ENCODE measurements around the gene EFNA5. TPM values are rescaled to one million over a fixed set of nuclear protein-coding genes. Genes with fewer than 3 reads are reported as not detected.

The EFNA5 gene
- total RNA-seq, 2 experiments from 2014 or later: not detected

DNA sequence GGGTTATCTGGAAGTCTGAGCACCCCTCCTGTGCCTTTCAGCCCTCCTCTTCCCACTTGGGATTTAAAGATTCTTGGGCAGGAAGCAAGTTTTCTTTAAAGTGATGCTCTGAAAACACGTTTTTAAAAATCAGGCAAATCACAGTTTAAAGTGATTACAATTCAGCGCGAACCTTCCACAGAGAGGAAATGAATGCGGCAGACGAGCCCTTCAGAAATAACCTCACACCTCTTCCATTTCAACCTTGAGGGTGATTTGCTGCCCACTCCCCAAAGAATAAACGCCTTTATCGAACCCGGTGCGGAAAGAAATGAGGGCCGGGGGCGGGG is 2.3 kb upstream of the EFNA5 start:
- H3K27ac ChIP-seq (ENCODE audit: low read depth in 1 of 2, low read length in 2 of 2): no peak overlapping the region
- ChIA-PET CTCF (interaction anchor here (1.4 to 1.5 kb wide), 2 partner anchors 8 to 11 kb away, joined by 3 to 9 read pairs; no protein-coding TSS in a partner anchor), POLR2A (no interaction called here)
- H3K27me3 ChIP-seq (ENCODE audit: control insufficient read depth in 1 of 2, insufficient read depth in 2 of 2, low read length in 2 of 2): peaks cover 50 to 68% of the 10 kb centered on the region in 2 experiments
- peaks cover 0 to 27% of the 10 kb centered on the region in 2 experiments for H3K9me3 ChIP-seq (ENCODE audit: control insufficient read depth in 1 of 2, insufficient read depth in 1 of 2, low read length in 2 of 2)
- intact Hi-C loops (cut with DNase I, micrococcal nuclease): loop anchor here in 1 of 2 experiments (10.0 kb wide), 1 partner anchor 672 kb away; no protein-coding TSS in a partner anchor
- Mint-ChIP-seq H3K27me3 (peaks cover 84% of the 10 kb centered on the region), H3K27ac (no peak overlapping the region), H3K36me3 (ENCODE audit: low read depth) (no peaks in the 10 kb centered on the region), H3K9me3 (no peaks in the 10 kb centered on the region), H3K4me3 (peak overlapping the region; percentile 86), H3K4me1 (ENCODE audit: low read depth) (peaks cover 30% of the 10 kb centered on the region)
- no peaks in the 10 kb centered on the region for H3K36me3 ChIP-seq (ENCODE audit: insufficient read depth, low read length)
- peaks cover 41% of the 10 kb centered on the region for H3K4me1 ChIP-seq (ENCODE audit: insufficient read depth, low read length)
- DNase-seq (peak in 1 of 14 experiments; percentile 1), ATAC-seq (ENCODE audit: poor library complexity) (no peak)
- TF ChIP-seq, protein P1, sequence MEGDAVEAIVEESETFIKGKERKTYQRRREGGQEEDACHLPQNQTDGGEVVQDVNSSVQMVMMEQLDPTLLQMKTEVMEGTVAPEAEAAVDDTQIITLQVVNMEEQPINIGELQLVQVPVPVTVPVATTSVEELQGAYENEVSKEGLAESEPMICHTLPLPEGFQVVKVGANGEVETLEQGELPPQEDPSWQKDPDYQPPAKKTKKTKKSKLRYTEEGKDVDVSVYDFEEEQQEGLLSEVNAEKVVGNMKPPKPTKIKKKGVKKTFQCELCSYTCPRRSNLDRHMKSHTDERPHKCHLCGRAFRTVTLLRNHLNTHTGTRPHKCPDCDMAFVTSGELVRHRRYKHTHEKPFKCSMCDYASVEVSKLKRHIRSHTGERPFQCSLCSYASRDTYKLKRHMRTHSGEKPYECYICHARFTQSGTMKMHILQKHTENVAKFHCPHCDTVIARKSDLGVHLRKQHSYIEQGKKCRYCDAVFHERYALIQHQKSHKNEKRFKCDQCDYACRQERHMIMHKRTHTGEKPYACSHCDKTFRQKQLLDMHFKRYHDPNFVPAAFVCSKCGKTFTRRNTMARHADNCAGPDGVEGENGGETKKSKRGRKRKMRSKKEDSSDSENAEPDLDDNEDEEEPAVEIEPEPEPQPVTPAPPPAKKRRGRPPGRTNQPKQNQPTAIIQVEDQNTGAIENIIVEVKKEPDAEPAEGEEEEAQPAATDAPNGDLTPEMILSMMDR (IDR thresholded peaks at IDR 0.05): no peak
- peak overlapping the region; percentile 42 for H3K4me3 ChIP-seq (ENCODE audit: low read length)

DNA sequence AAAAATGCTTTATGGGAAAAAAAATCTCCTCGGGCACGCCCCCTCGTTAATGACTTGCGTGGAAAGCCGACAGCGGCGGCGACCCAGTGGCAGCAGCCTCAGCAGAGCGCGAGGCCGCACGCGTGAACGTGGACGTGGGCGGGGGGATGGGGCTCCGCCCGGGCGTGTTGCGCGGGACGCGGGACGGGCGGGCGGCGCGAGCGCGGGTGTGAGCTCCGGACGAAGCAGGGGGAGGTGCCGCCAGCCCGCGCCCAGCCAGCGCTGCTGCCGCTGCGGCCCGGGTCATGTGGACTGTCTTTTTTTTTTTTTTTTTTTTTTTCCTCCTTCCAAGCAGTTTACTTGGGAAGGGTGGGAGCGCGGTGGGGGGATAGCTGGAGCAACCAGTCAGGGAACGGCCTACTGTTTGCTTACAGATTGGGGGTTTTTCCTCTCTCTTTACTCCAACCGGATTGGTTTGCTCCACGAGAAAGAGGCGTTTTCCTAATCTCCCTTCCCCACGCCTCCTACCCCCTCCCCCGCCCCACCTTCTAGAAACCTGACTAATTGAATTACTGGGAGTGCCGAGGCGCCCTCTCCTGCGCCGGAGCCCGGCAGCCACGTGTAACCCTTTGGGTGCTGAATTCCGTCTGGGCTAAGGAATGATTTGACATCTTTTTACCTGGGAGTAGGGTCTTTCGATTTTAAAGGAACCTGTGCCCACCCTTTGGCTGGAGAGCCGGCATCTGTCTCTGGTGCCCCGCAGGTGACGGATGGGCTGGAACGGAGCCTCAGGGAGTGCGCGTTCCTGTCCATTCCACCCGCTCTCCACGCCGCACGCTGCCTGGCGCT is 1.7 kb upstream of the EFNA5 start:
- TF ChIP-seq, protein P1 (IDR thresholded peaks at IDR 0.05): no peak
- peaks cover 86% of the 10 kb centered on the region for H3K27me3 Mint-ChIP-seq
- DNase-seq (peak in 3 of 14 experiments; percentile 7 to 36 (median 23)), ATAC-seq (ENCODE audit: poor library complexity) (no peak)
- intact Hi-C loops (cut with DNase I, micrococcal nuclease): loop anchor here in 1 of 2 experiments (10.0 kb wide), 1 partner anchor 672 kb away; no protein-coding TSS in a partner anchor
- H3K9me3 Mint-ChIP-seq: no peaks in the 10 kb centered on the region
- H3K27ac Mint-ChIP-seq: no peak overlapping the region
- peaks cover 47 to 70% of the 10 kb centered on the region in 2 experiments for H3K27me3 ChIP-seq (ENCODE audit: control insufficient read depth in 1 of 2, insufficient read depth in 2 of 2, low read length in 2 of 2)
- peak overlapping the region; percentile 86 for H3K4me3 Mint-ChIP-seq
- H3K36me3 Mint-ChIP-seq (ENCODE audit: low read depth): no peaks in the 10 kb centered on the region
- POLR2A ChIA-PET: interaction anchor here (0.5 kb wide), 1 partner anchor 100 kb away, joined by 3 read pairs; no protein-coding TSS in a partner anchor
- H3K4me3 ChIP-seq (ENCODE audit: low read length): peak overlapping the region; percentile 42
- H3K4me1 ChIP-seq (ENCODE audit: insufficient read depth, low read length): peaks cover 41% of the 10 kb centered on the region
- no peaks in the 10 kb centered on the region for H3K36me3 ChIP-seq (ENCODE audit: insufficient read depth, low read length)
- no peak overlapping the region for H3K27ac ChIP-seq (ENCODE audit: low read depth in 1 of 2, low read length in 2 of 2)
- peaks cover 0 to 27% of the 10 kb centered on the region in 2 experiments for H3K9me3 ChIP-seq (ENCODE audit: control insufficient read depth in 1 of 2, insufficient read depth in 1 of 2, low read length in 2 of 2)
- CTCF ChIA-PET: no interaction called here
- H3K4me1 Mint-ChIP-seq (ENCODE audit: low read depth): peaks cover 30% of the 10 kb centered on the region

DNA sequence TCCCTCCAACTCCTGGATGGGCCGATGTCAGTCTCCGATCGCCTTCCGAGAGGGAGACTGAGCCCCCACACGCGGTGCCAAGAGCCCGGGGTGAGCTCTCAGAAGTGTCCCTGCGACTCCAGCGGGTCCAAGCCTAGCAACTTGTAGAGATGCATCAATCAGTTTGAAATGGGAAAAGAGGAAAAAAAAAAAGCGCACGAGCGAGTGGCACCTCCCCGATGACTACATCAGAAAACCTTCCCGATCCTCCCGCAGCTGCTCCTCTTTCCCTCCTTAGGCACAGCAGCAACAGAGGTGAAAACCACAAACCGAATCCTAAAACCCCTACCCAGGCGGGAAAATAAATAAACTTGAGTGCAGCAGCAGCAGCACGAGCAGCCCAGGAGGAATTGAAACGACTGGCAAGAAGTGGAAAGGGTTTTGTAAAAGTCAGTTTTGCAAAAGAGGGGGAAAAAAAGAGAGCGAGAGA is 1.0 kb upstream of the EFNA5 start:
- H3K9me3 ChIP-seq (ENCODE audit: control insufficient read depth in 1 of 2, insufficient read depth in 1 of 2, low read length in 2 of 2): peaks cover 0 to 27% of the 10 kb centered on the region in 2 experiments
- no peak overlapping the region for H3K27ac ChIP-seq (ENCODE audit: low read depth in 1 of 2, low read length in 2 of 2)
- no peaks in the 10 kb centered on the region for H3K36me3 ChIP-seq (ENCODE audit: insufficient read depth, low read length)
- Mint-ChIP-seq H3K27ac (no peak overlapping the region), H3K9me3 (no peaks in the 10 kb centered on the region), H3K36me3 (ENCODE audit: low read depth) (no peaks in the 10 kb centered on the region), H3K4me3 (peak overlapping the region; percentile 77), H3K27me3 (peaks cover 85% of the 10 kb centered on the region), H3K4me1 (ENCODE audit: low read depth) (peaks cover 30% of the 10 kb centered on the region)
- H3K27me3 ChIP-seq (ENCODE audit: control insufficient read depth in 1 of 2, insufficient read depth in 2 of 2, low read length in 2 of 2): peaks cover 47 to 64% of the 10 kb centered on the region in 2 experiments
- H3K4me3 ChIP-seq (ENCODE audit: low read length): peak overlapping the region; percentile 35
- peaks cover 41% of the 10 kb centered on the region for H3K4me1 ChIP-seq (ENCODE audit: insufficient read depth, low read length)
- DNase-seq: no peak
- ChIA-PET POLR2A (interaction anchor here (0.5 kb wide), 1 partner anchor 100 kb away, joined by 3 read pairs; no protein-coding TSS in a partner anchor), CTCF (no interaction called here)
- TF ChIP-seq, protein P1 (IDR thresholded peaks at IDR 0.05): no peak
- ATAC-seq (ENCODE audit: poor library complexity): no peak
- intact Hi-C loops (cut with DNase I, micrococcal nuclease): loop anchor here in 1 of 2 experiments (10.0 kb wide), 1 partner anchor 673 kb away; no protein-coding TSS in a partner anchor

All from CD4-positive, alpha-beta T cell (primary cell).